C4-2B (cell line): ENCODE results near the gene PRPF40A.

Source experiments
- H3K27ac ChIP-seq: fragments of 450-650 bp; 2 replicates; pipeline ENCODE4 v1.5.1; 2017
- CTCF ChIP-seq: fragments of 450-650 bp; conservative IDR thresholded peaks from 2 replicates; pipeline ENCODE4 v1.5.1; 2017; ENCODE audit warnings: mild to moderate bottlenecking
- ZFX ChIP-seq: fragments of 450-650 bp; IDR thresholded peaks from 2 replicates; pipeline ENCODE4 v1.6.1; 2017

The PRPF40A gene

GRCh38 chr2:152715112-152715511 is 2.1 kb downstream of the PRPF40A start:
- no peak overlapping the region for H3K27ac ChIP-seq
- TF ChIP-seq CTCF (no peak), ZFX (no peak)

GRCh38 chr2:152710713-152711112 is 6.5 kb downstream of the PRPF40A start:
- TF ChIP-seq CTCF, result no peak
- no peak for TF ChIP-seq ZFX
- H3K27ac ChIP-seq, result no peak overlapping the region

GRCh38 chr2:152708742-152709141 is 8.5 kb downstream of the PRPF40A start:
- H3K27ac ChIP-seq, result no peak overlapping the region
- TF ChIP-seq ZFX (no peak), CTCF (no peak)

GRCh38 chr2:152706477-152707021 is 10.7 kb downstream of the PRPF40A start:
- TF ChIP-seq ZFX (no peak), CTCF (no peak)
- no peak overlapping the region for H3K27ac ChIP-seq

- TF ChIP-seq ZFX, result no peak
- TF ChIP-seq CTCF, result no peak
- no peak overlapping the region for H3K27ac ChIP-seq
These were observed 16.1 kb downstream of the PRPF40A start for GRCh38 chr2:152701198-152701597.

GRCh38 chr2:152696476-152696875 is 20.8 kb downstream of the PRPF40A start:
- no peak overlapping the region for H3K27ac ChIP-seq
- no peak for TF ChIP-seq CTCF
- TF ChIP-seq ZFX, result no peak

GRCh38 chr2:152695763-152696162 is 21.5 kb downstream of the PRPF40A start:
- H3K27ac ChIP-seq, result no peak overlapping the region
- no peak for TF ChIP-seq CTCF
- no peak for TF ChIP-seq ZFX
